Neural progenitor cell (in vitro differentiated cells): ENCODE results near the gene TIMP3. TPM values are rescaled to one million over a fixed set of nuclear protein-coding genes. Genes with fewer than 3 reads are reported as not detected.

ENCODE experiments used
- DNase-seq: peaks from one replicate; pipeline ENCODE4 v3.0.0-alpha.2; 2016; ENCODE audit warnings: low spot score
- H2AFZ ChIP-seq: fragments of 200-600 bp; sonication (generic); replicated peaks from 2 replicates; pipeline ENCODE4 v1.6.1; 2016; ENCODE audit warnings: antibody characterized with exemption
- H3F3A ChIP-seq: fragments of 200-600 bp; sonication (generic); 2 replicates; pipeline ENCODE4 v1.6.1; 2016; ENCODE audit warnings: antibody characterized with exemption, low read depth
- H3K27ac ChIP-seq: fragments of 200-600 bp; sonication (generic); 2 replicates; pipeline ENCODE4 v1.5.1; 2016; ENCODE audit warnings: mild to moderate bottlenecking
- H3K27me3 ChIP-seq: fragments of 200-600 bp; sonication (generic); 2 replicates; pipeline ENCODE4 v1.6.1; 2016; ENCODE audit warnings: mild to moderate bottlenecking, moderate library complexity
- H3K36me3 ChIP-seq: fragments of 200-600 bp; sonication (generic); 2 replicates; pipeline ENCODE4 v1.5.1; 2016
- H3K4me1 ChIP-seq: fragments of 200-600 bp; sonication (generic); 2 replicates; pipeline ENCODE4 v1.6.1; 2016; ENCODE audit warnings: mixed run types
- H3K4me2 ChIP-seq: fragments of 200-600 bp; sonication (generic); 2 replicates; pipeline ENCODE4 v1.6.1; 2016
- H3K4me3 ChIP-seq: fragments of 200-600 bp; sonication (generic); 2 replicates; pipeline ENCODE4 v1.5.1; 2016
- H3K79me2 ChIP-seq: fragments of 200-600 bp; sonication (generic); 2 replicates; pipeline ENCODE4 v1.6.1; 2016; ENCODE audit warnings: low read depth
- H3K9ac ChIP-seq: fragments of 200-600 bp; sonication (generic); 2 replicates; pipeline ENCODE4 v1.6.1; 2016
- H3K9me3 ChIP-seq: fragments of 200-600 bp; sonication (generic); 2 replicates; pipeline ENCODE4 v1.5.1; 2016; ENCODE audit warnings: low read depth
- H4K20me1 ChIP-seq: fragments of 200-600 bp; sonication (generic); 2 replicates; pipeline ENCODE4 v1.6.1; 2016; ENCODE audit warnings: low read depth
- H3K27ac Mint-ChIP-seq: 3 replicates; pipeline ENCODE4 v1.8.0; 2021; ENCODE audit warnings: mixed read lengths
- H3K27me3 Mint-ChIP-seq: 2 replicates; pipeline ENCODE4 v1.8.0; 2022; ENCODE audit warnings: low read depth, mild to moderate bottlenecking, inconsistent platforms, moderate library complexity, mixed read lengths; ENCODE audit not compliant: insufficient read depth
- H3K36me3 Mint-ChIP-seq: 3 replicates; pipeline ENCODE4 v1.8.0; 2021; ENCODE audit warnings: mixed read lengths
- H3K4me1 Mint-ChIP-seq: 3 replicates; pipeline ENCODE4 v1.8.0; 2021; ENCODE audit warnings: mixed read lengths
- H3K4me3 Mint-ChIP-seq: 3 replicates; pipeline ENCODE4 v1.8.0; 2021; ENCODE audit warnings: mild to moderate bottlenecking, moderate library complexity, mixed read lengths
- H3K9me3 Mint-ChIP-seq: 3 replicates; pipeline ENCODE4 v1.8.0; 2020; ENCODE audit warnings: mixed read lengths
- CTCF ChIP-seq: fragments of 200-600 bp; sonication (generic); IDR thresholded peaks from 2 replicates; pipeline ENCODE4 v1.5.1; 2017; ENCODE audit warnings: antibody characterized with exemption, mild to moderate bottlenecking
- EZH2 ChIP-seq: fragments of 200-600 bp; sonication (generic); IDR thresholded peaks from 2 replicates; pipeline ENCODE4 v1.6.1; 2017; ENCODE audit warnings: antibody characterized with exemption, mild to moderate bottlenecking, moderate library complexity
- EZH2phosphoT487 ChIP-seq: fragments of 200-600 bp; sonication (generic); IDR thresholded peaks from 2 replicates; pipeline ENCODE4 v1.6.1; 2017; ENCODE audit warnings: antibody characterized with exemption
- total RNA-seq: library from RNA; depleted of rRNA; stranded (reverse); fragments of >200 nt; gene quantifications from 2 replicates; pipeline ENCODE4 v1.2.3, GENCODE V29; 2015; ENCODE audit warnings: low replicate concordance

TIMP3 gene
- total RNA-seq, 1 donor from 2014 or later: 6.3 TPM

GRCh38 chr22:32791056-32791455, 10.4 kb upstream of the TIMP3 start:
- H3K4me1 Mint-ChIP-seq: peaks cover 13% of the 10 kb centered on the region
- no peaks in the 10 kb centered on the region for H3K9me3 Mint-ChIP-seq
- Histone ChIP-seq H3K4me1 (peaks cover 7% of the 10 kb centered on the region), H3K36me3 (no peaks in the 10 kb centered on the region), H4K20me1 (no peaks in the 10 kb centered on the region), H3K9me3 (no peaks in the 10 kb centered on the region), H3K27me3 (no peaks in the 10 kb centered on the region), H3K4me2 (no peak overlapping the region), H3K4me3 (no peak overlapping the region), H3K27ac (no peak overlapping the region), H3F3A (no peaks in the 10 kb centered on the region), H2AFZ (no peak overlapping the region), H3K9ac (no peak overlapping the region), H3K79me2 (no peaks in the 10 kb centered on the region)
- H3K36me3 Mint-ChIP-seq: no peaks in the 10 kb centered on the region
- DNase-seq: no peak
- no peak overlapping the region for H3K27ac Mint-ChIP-seq
- H3K27me3 Mint-ChIP-seq: no peaks in the 10 kb centered on the region
- H3K4me3 Mint-ChIP-seq: no peak overlapping the region
- TF ChIP-seq EZH2phosphoT487 (no peak), CTCF (no peak), EZH2 (no peak)

GRCh38 chr22:32791485-32791884, 10.0 kb upstream of the TIMP3 start:
- peaks cover 13% of the 10 kb centered on the region for H3K4me1 Mint-ChIP-seq
- no peak overlapping the region for H3K27ac Mint-ChIP-seq

GRCh38 chr22:32793589-32793988, 7.9 kb upstream of the TIMP3 start:
- no peaks in the 10 kb centered on the region for H3K36me3 Mint-ChIP-seq
- H3K36me3 ChIP-seq: no peaks in the 10 kb centered on the region
- H3K4me2 ChIP-seq: no peak overlapping the region
- no peak overlapping the region for H3K27ac ChIP-seq
- no peak overlapping the region for H2AFZ ChIP-seq
- no peaks in the 10 kb centered on the region for H3K27me3 ChIP-seq
- no peaks in the 10 kb centered on the region for H3K9me3 Mint-ChIP-seq
- H3K9me3 ChIP-seq: no peaks in the 10 kb centered on the region
- TF ChIP-seq EZH2phosphoT487: no peak
- TF ChIP-seq EZH2: no peak
- no peak for TF ChIP-seq CTCF
- peaks cover 13% of the 10 kb centered on the region for H3K4me1 Mint-ChIP-seq
- H3K9ac ChIP-seq: no peak overlapping the region
- no peak overlapping the region for H3K4me3 Mint-ChIP-seq
- no peak overlapping the region for H3K4me3 ChIP-seq
- no peak overlapping the region for H3K27ac Mint-ChIP-seq
- no peaks in the 10 kb centered on the region for H3F3A ChIP-seq
- peaks cover 7% of the 10 kb centered on the region for H3K4me1 ChIP-seq
- no peaks in the 10 kb centered on the region for H3K27me3 Mint-ChIP-seq
- H3K79me2 ChIP-seq: no peaks in the 10 kb centered on the region
- no peaks in the 10 kb centered on the region for H4K20me1 ChIP-seq
- no peak for DNase-seq

More at GRCh38 chr22:32791485-32791884, 10.0 kb upstream of the TIMP3 start:
- Histone ChIP-seq H3K4me2 (no peak overlapping the region), H3K4me3 (no peak overlapping the region), H3K27ac (no peak overlapping the region), H3K27me3 (no peaks in the 10 kb centered on the region), H3F3A (no peaks in the 10 kb centered on the region), H3K79me2 (no peaks in the 10 kb centered on the region), H3K4me1 (peaks cover 7% of the 10 kb centered on the region), H3K9me3 (no peaks in the 10 kb centered on the region), H3K9ac (no peak overlapping the region), H3K36me3 (no peaks in the 10 kb centered on the region), H2AFZ (no peak overlapping the region), H4K20me1 (no peaks in the 10 kb centered on the region)
- TF ChIP-seq EZH2phosphoT487: no peak
- no peak for TF ChIP-seq EZH2
- TF ChIP-seq CTCF: no peak
- DNase-seq: no peak
- Mint-ChIP-seq H3K36me3 (no peaks in the 10 kb centered on the region), H3K9me3 (no peaks in the 10 kb centered on the region), H3K4me3 (no peak overlapping the region), H3K27me3 (no peaks in the 10 kb centered on the region)
